Spleen (tissue), 7 donors: ENCODE results near the gene SPACA5.
"Not testable (repeated sequence)": the region's sequence is repeated elsewhere in the genome, so short reads cannot be mapped to it uniquely, and the experiment has no call there.

Source experiments
- CTCF ChIP-seq, 11 experiments: fragments of 200-600 bp in 7 of 11; fragments of 450-650 bp in 4 of 11; sonication (generic) in 4 of 11; IDR thresholded peaks in 8 of 11; conservative IDR thresholded peaks in 3 of 11; 1 replicate in 7 of 11; 2 replicates in 4 of 11; pipeline versions ENCODE4 v1.4.0 to v1.8.0; 2016 to 2021; ENCODE audit warnings: antibody characterized with exemption in 11 of 11, inconsistent platforms in 4 of 11, mild to moderate bottlenecking in 1 of 11
- POLR2A ChIP-seq, 3 donors: fragments of 450-650 bp; IDR thresholded peaks; one replicate each; pipeline ENCODE4 v1.5.1; 2017; ENCODE audit warnings: antibody characterized with exemption in 3 of 3, mild to moderate bottlenecking in 1 of 3
- donor health status: DM: no; HTN: no; CAD: no; lungs with moderate emphysema.
- donor health status: DM: no; HTN: no; CAD: no.
- donor health status: DM: no; HTN: no; CAD: no.

GRCh38 chrX:48006688-48007087 is at the start of gene SPACA5:
- not testable (repeated sequence) for TF ChIP-seq CTCF (IDR thresholded peaks at IDR 0.05 in 8 of 11, conservative IDR thresholded peaks at IDR 0.05 in 3 of 11); POLR2A (IDR thresholded peaks at IDR 0.05)
